HG02588 (cell line): ENCODE data around the gene SDHAF1.
"Not testable (repeated sequence)": the region's sequence is repeated elsewhere in the genome, so short reads cannot be mapped to it uniquely, and the experiment has no call there.

Experiments
- ATAC-seq: cut with Tn5 transposase; IDR thresholded peaks from one replicate; pipeline ENCODE4 v1.9.1; 2021; ENCODE audit warnings: mild to moderate bottlenecking, moderate library complexity; ENCODE audit not compliant: unreplicated experiment

The SDHAF1 gene

GRCh38 chr19:36014012-36014924 is 19.3 kb downstream of the SDHAF1 start, which contains the start of gene ALKBH6:
Gene ALKBH6, minus strand, starts transcription at chr19:36014213. Its CDS starts 816 bp downstream, at chr19:36013397.
- peak; percentile 93 for ATAC-seq

DNA sequence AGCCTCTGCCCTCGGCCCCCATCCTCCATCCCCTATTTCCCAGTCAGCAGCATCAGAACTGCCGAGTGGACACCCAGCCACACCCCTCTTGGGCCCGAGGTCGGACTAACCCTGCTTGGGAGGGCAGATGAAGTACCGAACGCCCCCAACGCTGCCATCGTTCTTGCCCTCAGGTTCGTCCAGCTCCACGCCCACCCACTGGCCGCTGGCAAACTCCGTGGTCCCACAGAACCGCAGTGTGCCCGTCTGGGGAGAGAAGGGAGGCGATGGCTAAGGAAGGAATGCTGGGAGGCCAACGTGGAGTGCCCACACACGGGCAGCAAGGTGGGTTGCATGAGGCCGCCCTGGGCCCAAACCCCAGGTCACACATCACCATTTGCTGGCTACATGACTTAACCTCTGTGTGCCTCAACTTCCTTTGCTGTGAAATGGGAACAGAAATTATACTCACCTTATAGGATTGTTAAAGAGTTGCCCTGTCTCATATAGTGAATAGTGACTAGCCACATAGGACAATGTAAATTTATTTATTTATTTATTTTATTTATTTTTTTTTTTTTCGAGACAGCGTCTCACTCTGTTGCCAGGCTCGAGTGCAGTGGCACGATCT is 24.2 kb downstream of the SDHAF1 start:
- no peak for ATAC-seq

DNA sequence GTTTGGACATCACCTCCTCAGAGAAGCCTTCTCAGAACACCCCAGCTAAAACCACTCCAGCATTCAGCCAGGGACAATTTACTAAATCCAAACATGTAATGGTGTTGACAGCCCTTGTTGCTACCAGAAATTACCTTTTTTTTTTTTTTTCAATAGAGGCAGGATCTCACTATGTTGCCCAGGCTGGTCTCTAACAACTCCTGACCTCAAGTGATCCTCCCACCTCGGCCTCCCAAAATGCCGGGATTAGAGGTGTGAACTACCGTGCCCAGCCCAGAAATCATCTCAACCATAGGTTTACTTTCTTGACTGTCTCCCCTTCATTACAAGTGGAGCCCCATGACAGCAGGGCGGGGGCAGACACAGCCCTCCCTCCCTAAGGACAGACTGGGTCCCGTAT is 28.4 kb downstream of the SDHAF1 start:
- ATAC-seq = no peak

GRCh38 chr19:36025541-36025940 is 30.6 kb downstream of the SDHAF1 start:
- no peak for ATAC-seq

DNA sequence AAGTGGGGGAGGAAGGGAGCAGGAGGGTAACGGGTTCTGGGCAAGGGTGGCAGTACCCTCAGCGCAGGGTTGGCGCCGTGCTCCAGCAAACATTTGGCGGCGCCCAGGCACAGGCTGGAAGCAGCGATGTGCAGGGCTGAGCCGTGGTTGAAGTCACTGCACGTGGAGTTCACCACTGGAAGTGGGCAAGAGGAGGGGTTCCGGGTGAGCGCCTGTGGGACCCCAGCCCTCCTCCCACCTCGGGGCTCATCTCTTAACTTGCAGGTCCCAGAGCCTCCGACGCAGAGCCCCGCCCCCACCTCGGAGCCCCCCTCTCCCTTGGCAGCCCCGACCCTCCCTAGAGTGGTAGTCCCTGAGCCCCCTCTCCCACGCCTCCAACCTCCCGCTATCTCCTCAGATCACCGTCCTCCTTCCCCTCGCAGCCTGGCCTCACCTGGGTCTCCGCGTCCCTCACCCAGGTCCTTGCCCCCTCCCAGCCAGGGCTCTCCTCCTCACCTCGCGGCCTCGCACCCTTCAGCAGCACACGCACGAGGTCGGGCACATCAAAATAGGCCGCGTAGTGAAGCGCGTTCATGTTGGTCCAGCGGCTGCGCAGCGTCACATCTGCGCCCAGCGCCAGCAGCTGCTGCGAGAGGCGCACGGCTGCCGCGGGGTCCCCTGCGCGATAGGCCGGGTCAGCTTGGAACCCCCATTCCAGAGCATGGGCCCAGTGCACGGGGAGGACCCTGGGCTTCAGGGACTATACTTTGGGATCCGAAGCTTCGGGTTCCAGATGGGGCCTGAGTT is 31.3 kb downstream of the SDHAF1 start:
- no peak for ATAC-seq

- no peak for ATAC-seq
Measured at GRCh38 chr19:36027696-36028095, 32.7 kb downstream of the SDHAF1 start.

DNA sequence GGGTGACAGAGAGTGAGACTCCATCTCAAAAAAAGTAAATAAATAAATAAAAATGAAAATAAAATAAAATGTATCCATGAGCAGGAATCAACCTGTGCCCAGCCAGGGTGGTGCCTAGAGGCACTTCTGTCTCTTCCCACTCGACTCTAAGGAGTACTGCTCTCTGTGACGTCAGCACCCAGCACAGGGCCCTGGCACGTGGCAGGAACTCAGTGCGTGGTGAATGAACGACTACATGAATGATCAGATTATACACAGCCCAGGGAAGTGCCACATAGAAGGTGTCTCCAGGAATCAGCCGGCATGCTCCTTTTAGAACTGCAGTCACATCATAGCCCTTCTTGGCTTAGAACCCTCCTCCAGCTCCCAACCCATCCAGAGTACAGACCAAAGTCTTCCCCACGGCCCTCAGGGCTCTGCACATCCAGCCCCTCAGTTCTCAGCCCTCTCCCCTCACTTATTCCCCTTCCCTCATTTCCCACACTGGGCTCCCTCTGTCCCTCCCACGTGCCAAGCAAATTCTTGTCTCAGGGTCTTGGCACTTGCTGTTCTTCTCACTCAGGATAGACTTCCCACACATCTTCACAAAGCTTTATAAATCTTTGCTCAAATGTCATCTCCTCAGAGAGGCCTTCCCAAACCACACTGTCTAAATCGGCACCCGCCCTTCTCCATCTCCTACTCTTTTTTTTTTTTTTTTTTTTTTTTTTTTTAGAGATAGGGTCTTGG is 33.5 kb downstream of the SDHAF1 start:
- ATAC-seq = no peak

DNA sequence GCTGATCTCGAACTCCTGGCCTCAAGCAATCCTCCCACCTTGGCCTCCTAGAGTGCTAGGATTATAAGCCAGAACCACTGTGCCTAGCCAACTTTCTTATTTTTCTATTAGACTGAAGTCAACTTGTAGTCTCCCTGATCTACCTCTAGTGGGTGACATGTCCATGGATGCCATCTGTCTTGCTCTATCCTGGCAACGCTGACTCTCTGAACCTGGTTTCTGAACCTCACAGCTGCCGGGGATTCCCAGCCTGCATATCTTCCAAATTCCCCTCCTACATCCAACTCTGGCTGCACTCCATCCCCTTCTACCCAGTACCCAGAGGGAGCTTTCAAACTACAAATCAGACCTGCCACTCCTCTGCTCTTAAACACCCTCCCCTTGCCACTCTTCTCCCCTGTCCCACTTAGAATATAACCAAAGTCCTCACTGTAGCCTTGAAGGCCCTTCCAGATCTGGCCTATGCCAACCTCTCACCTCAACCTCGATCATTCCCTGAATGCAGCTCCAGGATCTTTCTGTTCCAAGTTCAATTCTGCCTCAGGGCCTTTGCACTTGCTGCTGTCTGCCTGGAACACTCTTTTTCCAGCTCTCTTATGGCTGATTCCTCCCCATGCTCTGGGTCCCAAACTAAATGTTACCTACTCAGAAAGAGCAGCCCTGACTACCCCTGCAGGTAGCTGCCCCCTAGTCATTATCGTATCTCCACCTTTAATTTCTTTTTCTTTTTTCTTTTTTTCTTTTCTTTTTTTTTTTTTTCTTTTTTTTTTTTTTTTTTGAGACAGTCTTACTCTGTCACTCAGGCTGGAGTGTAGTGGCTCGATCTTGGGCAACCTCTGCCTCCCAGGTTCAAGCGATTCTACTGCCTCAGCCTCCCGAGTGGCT is 35.5 kb downstream of the SDHAF1 start:
- ATAC-seq = no peak

GRCh38 chr19:36031308-36031707 is 36.3 kb downstream of the SDHAF1 start:
- ATAC-seq = no peak

DNA sequence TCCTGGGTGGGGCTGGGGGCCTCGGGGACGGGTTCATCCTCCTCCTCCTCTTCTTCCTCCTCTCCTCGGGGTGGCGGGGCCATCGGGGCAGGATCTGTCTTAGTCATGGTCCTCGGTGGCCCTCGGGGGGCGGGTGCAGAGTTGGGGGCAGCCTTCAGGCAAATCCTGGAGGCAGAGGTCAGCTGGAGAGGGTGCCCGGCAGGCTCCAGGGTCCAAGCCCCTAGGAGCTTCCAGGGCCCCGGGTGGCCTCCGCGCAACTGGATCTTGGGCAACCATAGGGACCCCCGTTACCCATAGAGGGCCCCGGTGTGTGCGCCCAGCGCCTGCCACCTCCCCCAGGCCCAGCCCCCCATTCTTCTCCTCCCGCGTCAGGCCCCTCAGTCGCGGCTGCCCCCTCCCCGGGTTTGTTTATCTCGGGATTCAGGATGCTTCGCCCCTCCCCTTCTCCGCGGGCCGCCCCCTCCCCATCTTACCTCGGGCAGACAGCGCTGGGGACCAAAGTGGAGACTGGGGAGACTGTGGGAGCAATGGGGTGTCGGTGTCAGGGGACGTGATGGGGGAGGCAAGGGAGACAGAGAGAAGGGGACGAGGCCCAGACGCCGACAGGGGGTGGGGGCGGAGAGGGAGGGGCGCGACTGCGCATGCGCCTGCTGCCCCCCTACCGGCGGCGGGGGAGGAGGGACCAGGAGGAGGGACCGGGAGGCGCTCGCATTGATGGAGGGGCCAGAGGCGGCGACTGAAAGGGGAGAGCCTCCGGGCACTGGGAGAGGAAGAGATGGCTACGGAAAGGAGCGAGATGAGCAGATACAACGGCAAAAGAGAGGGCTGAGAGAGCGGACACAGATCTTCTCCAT is 37.5 kb downstream of the SDHAF1 start, which contains the start of gene CLIP3:
CLIP3 (minus strand) TSS at position 623 of the 854 bp plus-strand sequence; CDS start at position 107, 516 bp downstream.
- no peak for ATAC-seq

- no peak for ATAC-seq
Measured at GRCh38 chr19:36040495-36040894, 45.5 kb downstream of the SDHAF1 start.

DNA sequence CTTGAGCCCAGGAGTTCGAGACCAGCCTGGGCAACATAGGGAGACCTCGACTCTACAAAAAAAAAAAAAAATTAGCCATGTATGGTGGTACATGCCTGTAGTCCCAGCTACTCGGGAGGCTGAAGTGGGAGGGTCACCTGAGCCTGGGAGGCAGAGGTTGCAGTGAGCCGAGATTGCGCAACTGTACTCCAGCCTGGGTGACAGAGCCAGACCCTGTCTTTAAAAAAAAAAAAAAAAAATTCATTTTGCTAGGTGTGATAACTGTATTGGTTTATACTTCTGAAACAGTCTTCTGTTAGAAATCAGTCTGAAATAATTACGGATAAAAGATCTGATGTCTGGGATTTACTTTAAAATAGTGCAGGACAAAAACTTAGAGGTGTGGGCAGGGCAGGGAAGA is 46.1 kb downstream of the SDHAF1 start:
- not testable (repeated sequence) for ATAC-seq

GRCh38 chr19:36041831-36042230 is 46.8 kb downstream of the SDHAF1 start:
- ATAC-seq = no peak

DNA sequence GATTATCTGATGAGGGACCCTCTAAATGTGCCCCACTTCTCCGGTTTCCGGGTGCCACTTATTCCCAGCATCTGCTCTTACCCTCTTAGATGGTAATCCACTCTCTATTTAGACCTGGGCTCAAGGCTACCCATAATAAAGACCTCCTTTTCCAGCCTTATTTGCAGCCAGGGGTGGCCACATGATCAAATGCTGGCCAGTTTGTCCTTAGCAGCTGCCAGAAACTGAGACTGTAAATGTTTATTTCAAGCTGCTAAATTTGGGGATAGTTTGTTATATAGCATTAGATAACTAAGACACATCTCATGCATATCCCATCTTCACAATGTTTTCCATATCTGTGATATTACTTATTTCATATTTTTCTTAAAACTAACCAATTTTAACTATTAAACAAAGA is 49.0 kb downstream of the SDHAF1 start:
- ATAC-seq = no peak
